ENCODE measurements around the gene SPATA24.
A peak's percentile ranks its signal among the peaks of the same experiment; 100 is the strongest.
"Not testable (repeated sequence)": the region's sequence is repeated elsewhere in the genome, so short reads cannot be mapped to it uniquely, and the experiment has no call there.

Gene SPATA24

GRCh38 chr5:139403787-139404483 is at the start of gene SPATA24:
Gene SPATA24, minus strand, starts transcription at chr5:139404089. Its CDS starts 29 bp downstream, at chr5:139404060.
- DNase-seq, result peak; percentile 96 to 98 (median 97)

- no peak for DNase-seq
Measured at GRCh38 chr5:139451878-139452660, 48.2 kb upstream of the SPATA24 start.

GRCh38 chr5:139451176-139451575 is 47.3 kb upstream of the SPATA24 start:
- no peak for DNase-seq

GRCh38 chr5:139446956-139447779 is 43.3 kb upstream of the SPATA24 start:
- no peak for DNase-seq

GRCh38 chr5:139445325-139446170 is 41.7 kb upstream of the SPATA24 start:
- DNase-seq, result no peak

GRCh38 chr5:139443831-139444453 is 40.1 kb upstream of the SPATA24 start:
- no peak for DNase-seq

GRCh38 chr5:139440416-139440815 is 36.5 kb upstream of the SPATA24 start:
- DNase-seq, result not testable (repeated sequence)

- peak; percentile 81 to 87 (median 84) for DNase-seq
Measured at GRCh38 chr5:139439013-139439903, 35.4 kb upstream of the SPATA24 start, which contains the start of gene DNAJC18. Gene DNAJC18, minus strand, starts transcription at chr5:139439525. Its CDS starts 80 bp downstream, at chr5:139439445.

GRCh38 chr5:139438707-139439012 is 34.8 kb upstream of the SPATA24 start:
- no peak for DNase-seq

GRCh38 chr5:139435676-139436075 is 31.8 kb upstream of the SPATA24 start:
- DNase-seq, result no peak

GRCh38 chr5:139431706-139432105 is 27.8 kb upstream of the SPATA24 start:
- no peak for DNase-seq

GRCh38 chr5:139430015-139430414 is 26.1 kb upstream of the SPATA24 start:
- no peak for DNase-seq

- no peak for DNase-seq
Measured at GRCh38 chr5:139426203-139426885, 22.5 kb upstream of the SPATA24 start.

GRCh38 chr5:139425497-139425896 is 21.6 kb upstream of the SPATA24 start:
- no peak for DNase-seq

- peak in 2 of 4 experiments; percentile 12 to 16 for DNase-seq
Measured at GRCh38 chr5:139422307-139422893, 18.5 kb upstream of the SPATA24 start.

- no peak for DNase-seq
Measured at GRCh38 chr5:139419226-139420192, 15.6 kb upstream of the SPATA24 start.

- no peak for DNase-seq
Measured at GRCh38 chr5:139418793-139419192, 14.9 kb upstream of the SPATA24 start.

- no peak for DNase-seq
Measured at GRCh38 chr5:139417214-139417613, 13.3 kb upstream of the SPATA24 start.

- DNase-seq, result no peak
Measured at GRCh38 chr5:139416651-139417050, 12.8 kb upstream of the SPATA24 start.
